HFFc6 (cell line): ENCODE measurements around the gene WIZ. TPM values are rescaled to one million over a fixed set of nuclear protein-coding genes. Genes with fewer than 3 reads are reported as not detected.

Experiments used
- DNase-seq: peaks from one replicate; pipeline ENCODE4 v3.0.0-alpha.2; 2018
- H3K27ac Mint-ChIP-seq: 2 replicates; pipeline ENCODE4 v1.8.0; 2020; ENCODE audit warnings: mild to moderate bottlenecking, mixed read lengths
- H3K27me3 Mint-ChIP-seq: 2 replicates; pipeline ENCODE4 v1.8.0; 2021; ENCODE audit warnings: mild to moderate bottlenecking, moderate library complexity, mixed read lengths; ENCODE audit not compliant: insufficient read depth
- H3K36me3 Mint-ChIP-seq: 2 replicates; pipeline ENCODE4 v1.8.0; 2021; ENCODE audit warnings: low read depth, mixed read lengths
- H3K4me1 Mint-ChIP-seq: 2 replicates; pipeline ENCODE4 v1.8.0; 2020; ENCODE audit warnings: low read depth, mixed read lengths
- H3K4me3 Mint-ChIP-seq: 2 replicates; pipeline ENCODE4 v1.8.0; 2020; ENCODE audit warnings: mild to moderate bottlenecking, moderate library complexity, mixed read lengths
- H3K9me3 Mint-ChIP-seq: 2 replicates; pipeline ENCODE4 v1.8.0; 2020; ENCODE audit warnings: mild to moderate bottlenecking, mixed read lengths
- CTCF ChIP-seq: fragments of 200-600 bp; sonication (generic); IDR thresholded peaks from 2 replicates; pipeline ENCODE4 v1.5.0; 2021; ENCODE audit warnings: antibody characterized with exemption, mild to moderate bottlenecking
- total RNA-seq, 6 experiments: library from RNA; stranded (reverse); fragmentation: NEBNext Ultra II Directional; extraction: Animal tissue kit (Norgen Biotek cat#: 25700); gene quantifications; 2 replicates in 1 of 6; 3 replicates in 5 of 6; pipeline ENCODE4 v1.2.3, GENCODE V29; 2021

Gene WIZ
- total RNA-seq, 6 experiments from 2014 or later, result 39.3 to 54.3 (median 43.1) TPM

DNA sequence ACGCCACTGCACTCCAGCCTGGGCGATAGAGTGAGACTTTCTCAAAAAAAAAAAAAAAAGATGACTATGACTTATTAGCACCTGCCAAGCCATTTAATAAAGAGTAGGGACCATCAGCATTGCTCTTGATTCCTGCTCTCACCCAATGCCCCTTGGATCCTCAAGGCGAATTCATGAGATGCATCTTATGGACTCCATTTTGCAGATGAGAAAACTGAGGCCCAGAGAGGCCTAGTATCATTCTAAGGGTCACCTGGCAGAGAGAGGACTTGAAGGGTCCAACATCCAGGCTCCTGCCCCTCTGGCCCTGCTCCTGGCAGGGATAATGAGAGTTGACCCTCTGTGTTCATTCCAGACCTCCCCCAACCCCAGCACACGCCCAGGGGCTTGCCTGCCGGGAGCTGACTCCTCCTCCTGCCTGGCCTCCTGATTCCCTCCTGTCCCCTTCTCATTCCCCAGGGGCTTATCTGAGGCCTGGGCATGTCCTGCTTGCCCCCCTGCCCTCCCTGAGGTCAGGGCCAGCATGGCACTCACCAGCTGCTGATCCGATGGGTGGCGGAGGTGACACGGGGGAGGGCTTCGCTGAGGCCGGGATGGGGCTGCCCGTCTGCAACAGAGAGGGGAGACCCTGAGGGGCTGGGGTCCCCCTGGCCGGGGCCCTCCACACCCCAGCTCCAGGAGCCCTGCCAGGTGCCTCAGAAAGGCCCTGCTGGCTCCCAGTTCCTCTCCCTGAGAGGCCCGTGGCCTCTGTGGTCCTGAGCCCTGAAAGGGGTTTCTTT, 7.4 kb downstream of the WIZ start:
- no peak for TF ChIP-seq CTCF
- Mint-ChIP-seq H3K27ac (no peak overlapping the region), H3K36me3 (no peaks in the 10 kb centered on the region), H3K4me3 (no peak overlapping the region), H3K9me3 (no peaks in the 10 kb centered on the region), H3K27me3 (peaks cover 7% of the 10 kb centered on the region), H3K4me1 (no peaks in the 10 kb centered on the region)
- no peak for DNase-seq

DNA sequence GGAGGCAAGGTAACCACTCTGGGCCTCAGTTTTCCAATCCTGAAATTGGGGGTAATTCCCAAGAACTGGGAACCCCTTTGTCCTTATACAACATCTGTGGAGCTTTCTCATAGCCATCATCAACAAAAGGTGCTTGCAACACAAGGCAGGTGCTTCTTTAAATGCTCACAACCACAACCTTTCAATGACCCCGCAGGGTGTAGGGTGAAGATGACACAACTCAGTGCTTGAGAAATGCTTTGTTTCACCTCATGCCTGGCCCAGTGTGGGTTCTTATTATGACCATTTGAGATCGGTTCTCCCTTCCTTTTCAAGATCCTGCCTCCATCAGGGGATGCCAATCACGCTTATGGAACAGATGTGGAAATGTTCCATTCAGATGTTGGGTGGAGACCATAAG, 8.4 kb downstream of the WIZ start:
- no peak for DNase-seq
- Mint-ChIP-seq H3K27me3 (peaks cover 6% of the 10 kb centered on the region), H3K36me3 (no peaks in the 10 kb centered on the region), H3K4me1 (no peaks in the 10 kb centered on the region), H3K9me3 (no peaks in the 10 kb centered on the region), H3K27ac (no peak overlapping the region), H3K4me3 (no peak overlapping the region)
- no peak for TF ChIP-seq CTCF

DNA sequence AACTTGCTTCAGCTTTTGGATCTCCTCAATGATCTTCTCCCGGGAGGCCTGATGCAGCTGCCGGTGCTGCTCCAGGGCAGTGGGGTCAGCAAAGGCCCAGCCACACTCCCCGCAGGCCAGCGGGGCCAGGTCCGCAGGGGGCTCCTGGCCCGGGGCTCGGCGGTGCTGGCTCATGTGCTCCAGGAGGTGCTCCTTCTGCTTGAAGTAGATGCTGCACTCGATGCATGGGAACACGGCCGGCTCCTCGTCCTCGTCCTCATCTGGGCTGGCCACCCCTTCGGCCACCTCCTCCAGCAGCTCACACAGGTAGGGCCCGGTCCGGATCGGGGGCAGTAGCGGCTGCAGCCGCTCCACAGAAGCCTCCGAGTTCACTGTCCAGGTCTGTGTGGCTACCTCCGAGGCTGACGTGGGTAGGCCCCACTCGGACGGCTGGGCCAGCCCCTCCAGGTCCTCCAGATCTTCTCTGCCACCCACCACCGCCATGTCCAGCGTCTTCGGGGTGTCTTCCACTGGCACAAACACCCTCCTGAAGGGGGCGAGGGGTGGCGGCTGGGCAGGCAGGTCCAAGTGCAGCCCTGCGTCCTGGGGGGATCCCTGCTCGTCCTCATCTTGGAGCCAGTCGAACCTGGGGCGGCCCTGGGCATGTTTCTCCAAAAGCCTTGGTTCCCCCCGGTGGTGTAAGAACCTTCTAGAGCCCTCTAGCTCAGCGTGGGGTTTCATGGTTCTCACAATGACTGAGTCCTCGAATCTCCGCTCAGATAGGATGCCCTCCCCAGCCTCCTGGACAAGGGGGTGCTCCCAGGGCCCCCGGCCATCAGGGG, 9.7 kb downstream of the WIZ start:
- no peak overlapping the region for H3K4me3 Mint-ChIP-seq
- peaks cover 6% of the 10 kb centered on the region for H3K27me3 Mint-ChIP-seq
- no peak overlapping the region for H3K27ac Mint-ChIP-seq
- H3K9me3 Mint-ChIP-seq, result no peaks in the 10 kb centered on the region
- no peak for DNase-seq
- TF ChIP-seq CTCF, result no peak
- no peaks in the 10 kb centered on the region for H3K36me3 Mint-ChIP-seq
- no peaks in the 10 kb centered on the region for H3K4me1 Mint-ChIP-seq

GRCh38 chr19:15439078-15439799, 10.5 kb downstream of the WIZ start:
- H3K36me3 Mint-ChIP-seq, result no peaks in the 10 kb centered on the region
- no peak for DNase-seq
- H3K9me3 Mint-ChIP-seq, result no peaks in the 10 kb centered on the region
- H3K4me3 Mint-ChIP-seq, result no peak overlapping the region
- no peaks in the 10 kb centered on the region for H3K4me1 Mint-ChIP-seq
- no peak for TF ChIP-seq CTCF
- H3K27ac Mint-ChIP-seq, result no peak overlapping the region
- peaks cover 6% of the 10 kb centered on the region for H3K27me3 Mint-ChIP-seq

GRCh38 chr19:15438577-15438976, 11.2 kb downstream of the WIZ start:
- H3K27ac Mint-ChIP-seq, result no peak overlapping the region
- H3K9me3 Mint-ChIP-seq, result no peaks in the 10 kb centered on the region
- H3K36me3 Mint-ChIP-seq, result no peaks in the 10 kb centered on the region
- no peak overlapping the region for H3K4me3 Mint-ChIP-seq
- DNase-seq, result no peak
- TF ChIP-seq CTCF, result no peak
- peaks cover under 1% of the 10 kb centered on the region for H3K4me1 Mint-ChIP-seq
- peaks cover 3% of the 10 kb centered on the region; the same call in 1 of the 2 replicates for H3K27me3 Mint-ChIP-seq
